Measurements from ENCODE around the gene CAMK1G.

Gene CAMK1G

GRCh38 chr1:209583408-209583807 is at the start of gene CAMK1G:
CAMK1G (plus strand) TSS chr1:209583714; CDS start chr1:209594984, 11,270 bp downstream.
- H3K36me3 ChIP-seq (ENCODE audit: control insufficient read depth, insufficient read depth, low read length): no peaks in the 10 kb centered on the region
- no peaks in the 10 kb centered on the region for H3K9me3 ChIP-seq (ENCODE audit: control insufficient read depth, insufficient read depth, low read length)
- peaks cover 31% of the 10 kb centered on the region for H3K27me3 ChIP-seq (ENCODE audit: control insufficient read depth, insufficient read depth, low read length)
- peak within 1 kb of the TSS; percentile 58 for H3K4me3 ChIP-seq (ENCODE audit: low read depth, low read length)
- peaks cover 18% of the 10 kb centered on the region; the same call in 1 of the 2 replicates for H3K4me1 ChIP-seq (ENCODE audit: control insufficient read depth, insufficient read depth, low read length)
- H3K27ac ChIP-seq (ENCODE audit: low read depth, low read length): peak within 1 kb of the TSS; percentile 43
- no peak within 1 kb of the TSS for H3K9ac ChIP-seq (ENCODE audit: low read depth, low read length)

DNA sequence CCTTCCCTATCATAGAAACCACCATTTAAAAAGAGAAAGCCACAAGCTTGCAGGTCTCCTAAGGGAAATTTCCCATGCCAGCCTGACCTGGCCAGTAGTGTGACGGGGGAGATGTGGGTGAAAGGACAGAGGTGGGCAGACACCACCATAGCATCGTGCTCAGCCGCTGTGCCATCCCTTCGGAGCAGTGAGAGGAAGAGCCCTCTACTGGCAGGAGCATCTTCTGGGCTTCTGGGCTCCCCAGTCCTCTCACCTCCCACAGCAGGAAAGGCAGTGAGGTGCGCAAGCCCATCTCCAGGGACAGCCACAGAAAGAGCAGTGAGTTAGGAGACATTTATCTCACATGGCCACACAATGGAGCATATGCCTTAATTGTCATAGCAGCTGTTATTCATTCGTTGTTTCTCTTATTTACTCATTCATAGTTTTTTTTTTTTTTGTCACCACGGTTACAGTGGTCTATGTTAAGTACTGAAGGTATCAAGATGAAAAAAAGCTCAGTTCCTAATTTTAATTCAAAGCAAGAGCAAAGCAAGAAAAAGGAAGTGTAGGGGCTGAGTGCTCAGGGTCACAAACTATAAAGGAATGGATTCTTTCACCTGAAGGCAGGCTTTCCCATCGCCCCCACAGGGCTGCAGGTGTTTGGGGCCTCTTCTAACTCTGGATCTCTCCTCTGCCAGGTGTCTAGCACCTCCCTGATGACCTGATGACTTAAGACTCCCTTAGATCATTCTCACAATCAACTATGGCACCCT is 48.8 kb upstream of the CAMK1G start:
- Histone ChIP-seq H3K27ac (ENCODE audit: low read depth, low read length) (no peak overlapping the region), H3K4me3 (ENCODE audit: low read depth, low read length) (no peak overlapping the region), H3K4me1 (ENCODE audit: control insufficient read depth, insufficient read depth, low read length) (peaks cover 17% of the 10 kb centered on the region), H3K9me3 (ENCODE audit: control insufficient read depth, insufficient read depth, low read length) (no peaks in the 10 kb centered on the region), H3K27me3 (ENCODE audit: control insufficient read depth, insufficient read depth, low read length) (no peaks in the 10 kb centered on the region; the same call in 1 of the 2 replicates), H3K9ac (ENCODE audit: low read depth, low read length) (no peak overlapping the region), H3K36me3 (ENCODE audit: control insufficient read depth, insufficient read depth, low read length) (no peaks in the 10 kb centered on the region)

GRCh38 chr1:209536843-209537242 is 46.7 kb upstream of the CAMK1G start:
- no peaks in the 10 kb centered on the region; the same call in 1 of the 2 replicates for H3K27me3 ChIP-seq (ENCODE audit: control insufficient read depth, insufficient read depth, low read length)

DNA sequence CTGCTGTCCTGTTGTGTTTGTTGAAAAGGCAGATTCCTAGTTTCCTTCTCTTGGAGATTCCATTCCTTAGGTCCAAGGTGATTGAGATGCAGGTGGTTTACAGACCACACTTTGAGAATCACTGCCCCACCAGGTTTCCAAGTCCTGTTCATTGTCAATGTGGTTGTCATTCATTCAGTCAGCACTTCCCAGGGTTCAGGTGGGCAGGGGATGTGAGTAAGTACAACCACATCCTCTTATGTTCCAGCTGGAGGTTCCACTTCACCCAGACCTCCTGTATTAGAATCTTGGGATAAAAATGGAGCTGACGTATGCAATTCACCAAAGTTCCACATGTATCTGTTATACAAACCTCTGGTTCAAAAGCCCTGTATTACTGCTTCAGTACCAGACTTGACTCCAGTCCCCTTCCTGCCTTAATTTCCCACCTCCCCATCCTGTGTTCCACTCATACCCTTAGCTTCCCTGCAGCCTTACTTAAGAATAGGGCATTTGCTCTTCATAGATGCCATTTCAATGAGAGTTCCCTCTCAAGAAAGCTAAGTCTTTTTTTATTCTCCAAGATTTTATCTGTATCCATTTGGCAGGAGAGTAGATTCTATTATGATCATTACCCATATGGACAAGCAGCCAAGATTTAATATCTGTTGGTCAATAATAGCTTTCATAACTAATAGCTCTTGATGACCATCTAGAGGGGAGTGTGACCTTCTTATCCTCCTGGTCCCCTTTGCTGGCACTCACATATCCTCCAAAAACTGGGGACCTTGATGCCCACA is 46.0 kb upstream of the CAMK1G start:
- Histone ChIP-seq H3K27ac (ENCODE audit: low read depth, low read length) (no peak overlapping the region), H3K4me3 (ENCODE audit: low read depth, low read length) (no peak overlapping the region), H3K36me3 (ENCODE audit: control insufficient read depth, insufficient read depth, low read length) (no peaks in the 10 kb centered on the region), H3K9ac (ENCODE audit: low read depth, low read length) (no peak overlapping the region), H3K27me3 (ENCODE audit: control insufficient read depth, insufficient read depth, low read length) (no peaks in the 10 kb centered on the region; the same call in 1 of the 2 replicates), H3K4me1 (ENCODE audit: control insufficient read depth, insufficient read depth, low read length) (peaks cover 17% of the 10 kb centered on the region), H3K9me3 (ENCODE audit: control insufficient read depth, insufficient read depth, low read length) (no peaks in the 10 kb centered on the region)

More at GRCh38 chr1:209536843-209537242, 46.7 kb upstream of the CAMK1G start:
- no peak overlapping the region for H3K27ac ChIP-seq (ENCODE audit: low read depth, low read length)
- no peak overlapping the region for H3K9ac ChIP-seq (ENCODE audit: low read depth, low read length)
- H3K4me1 ChIP-seq (ENCODE audit: control insufficient read depth, insufficient read depth, low read length): peaks cover 22% of the 10 kb centered on the region
- no peaks in the 10 kb centered on the region for H3K9me3 ChIP-seq (ENCODE audit: control insufficient read depth, insufficient read depth, low read length)
- H3K36me3 ChIP-seq (ENCODE audit: control insufficient read depth, insufficient read depth, low read length): no peaks in the 10 kb centered on the region
- no peak overlapping the region for H3K4me3 ChIP-seq (ENCODE audit: low read depth, low read length)

GRCh38 chr1:209539576-209539975 is 43.9 kb upstream of the CAMK1G start:
- Histone ChIP-seq H3K4me3 (ENCODE audit: low read depth, low read length) (no peak overlapping the region), H3K4me1 (ENCODE audit: control insufficient read depth, insufficient read depth, low read length) (peaks cover 17% of the 10 kb centered on the region), H3K9me3 (ENCODE audit: control insufficient read depth, insufficient read depth, low read length) (no peaks in the 10 kb centered on the region), H3K9ac (ENCODE audit: low read depth, low read length) (no peak overlapping the region), H3K36me3 (ENCODE audit: control insufficient read depth, insufficient read depth, low read length) (no peaks in the 10 kb centered on the region), H3K27ac (ENCODE audit: low read depth, low read length) (no peak overlapping the region), H3K27me3 (ENCODE audit: control insufficient read depth, insufficient read depth, low read length) (no peaks in the 10 kb centered on the region; the same call in 1 of the 2 replicates)

- Histone ChIP-seq H3K4me3 (ENCODE audit: low read depth, low read length) (no peak overlapping the region), H3K9ac (ENCODE audit: low read depth, low read length) (no peak overlapping the region), H3K27ac (ENCODE audit: low read depth, low read length) (no peak overlapping the region), H3K9me3 (ENCODE audit: control insufficient read depth, insufficient read depth, low read length) (no peaks in the 10 kb centered on the region), H3K27me3 (ENCODE audit: control insufficient read depth, insufficient read depth, low read length) (no peaks in the 10 kb centered on the region; the same call in 1 of the 2 replicates), H3K4me1 (ENCODE audit: control insufficient read depth, insufficient read depth, low read length) (0 out of 2 replicates have a peak, but pooled peaks cover 6% of the 10 kb centered on the region), H3K36me3 (ENCODE audit: control insufficient read depth, insufficient read depth, low read length) (no peaks in the 10 kb centered on the region)
These were observed 40.9 kb upstream of the CAMK1G start for GRCh38 chr1:209542585-209542984.

GRCh38 chr1:209544098-209544497 is 39.4 kb upstream of the CAMK1G start:
- Histone ChIP-seq H3K4me3 (ENCODE audit: low read depth, low read length) (no peak overlapping the region), H3K27ac (ENCODE audit: low read depth, low read length) (no peak overlapping the region), H3K9me3 (ENCODE audit: control insufficient read depth, insufficient read depth, low read length) (no peaks in the 10 kb centered on the region), H3K36me3 (ENCODE audit: control insufficient read depth, insufficient read depth, low read length) (no peaks in the 10 kb centered on the region), H3K4me1 (ENCODE audit: control insufficient read depth, insufficient read depth, low read length) (peaks cover 8% of the 10 kb centered on the region; the same call in 1 of the 2 replicates), H3K9ac (ENCODE audit: low read depth, low read length) (no peak overlapping the region), H3K27me3 (ENCODE audit: control insufficient read depth, insufficient read depth, low read length) (peaks cover 10% of the 10 kb centered on the region)

DNA sequence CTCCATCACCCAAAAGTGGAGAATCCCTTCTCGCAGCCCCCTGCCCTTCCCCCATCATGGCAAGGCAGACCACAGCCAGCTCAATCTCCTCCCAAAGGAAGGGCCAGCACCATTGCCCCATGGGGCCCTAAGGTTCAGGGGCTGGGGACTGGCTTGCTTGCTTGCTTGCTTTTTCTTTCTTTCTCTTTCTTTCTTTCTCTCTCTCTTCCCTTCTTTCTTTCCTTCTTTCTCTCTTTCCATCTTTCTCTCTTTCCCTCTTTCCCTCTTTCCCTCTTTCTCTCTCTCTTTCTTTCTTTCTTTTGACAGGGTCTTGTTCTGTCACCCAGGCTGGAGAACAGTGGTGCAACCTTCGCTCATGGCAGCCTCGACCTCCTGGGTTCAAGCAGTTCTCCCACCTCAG is 38.1 kb upstream of the CAMK1G start:
- H3K27ac ChIP-seq (ENCODE audit: low read depth, low read length): no peak overlapping the region
- no peak overlapping the region for H3K9ac ChIP-seq (ENCODE audit: low read depth, low read length)
- no peaks in the 10 kb centered on the region for H3K36me3 ChIP-seq (ENCODE audit: control insufficient read depth, insufficient read depth, low read length)
- peaks cover 12% of the 10 kb centered on the region for H3K4me1 ChIP-seq (ENCODE audit: control insufficient read depth, insufficient read depth, low read length)
- no peak overlapping the region for H3K4me3 ChIP-seq (ENCODE audit: low read depth, low read length)
- peaks cover 14% of the 10 kb centered on the region for H3K27me3 ChIP-seq (ENCODE audit: control insufficient read depth, insufficient read depth, low read length)
- H3K9me3 ChIP-seq (ENCODE audit: control insufficient read depth, insufficient read depth, low read length): no peaks in the 10 kb centered on the region

GRCh38 chr1:209546390-209547085 is 37.0 kb upstream of the CAMK1G start:
- Histone ChIP-seq H3K27ac (ENCODE audit: low read depth, low read length) (no peak overlapping the region), H3K9me3 (ENCODE audit: control insufficient read depth, insufficient read depth, low read length) (no peaks in the 10 kb centered on the region), H3K4me3 (ENCODE audit: low read depth, low read length) (no peak overlapping the region), H3K4me1 (ENCODE audit: control insufficient read depth, insufficient read depth, low read length) (peaks cover 12% of the 10 kb centered on the region), H3K27me3 (ENCODE audit: control insufficient read depth, insufficient read depth, low read length) (peaks cover 22% of the 10 kb centered on the region), H3K9ac (ENCODE audit: low read depth, low read length) (no peak overlapping the region), H3K36me3 (ENCODE audit: control insufficient read depth, insufficient read depth, low read length) (no peaks in the 10 kb centered on the region)

DNA sequence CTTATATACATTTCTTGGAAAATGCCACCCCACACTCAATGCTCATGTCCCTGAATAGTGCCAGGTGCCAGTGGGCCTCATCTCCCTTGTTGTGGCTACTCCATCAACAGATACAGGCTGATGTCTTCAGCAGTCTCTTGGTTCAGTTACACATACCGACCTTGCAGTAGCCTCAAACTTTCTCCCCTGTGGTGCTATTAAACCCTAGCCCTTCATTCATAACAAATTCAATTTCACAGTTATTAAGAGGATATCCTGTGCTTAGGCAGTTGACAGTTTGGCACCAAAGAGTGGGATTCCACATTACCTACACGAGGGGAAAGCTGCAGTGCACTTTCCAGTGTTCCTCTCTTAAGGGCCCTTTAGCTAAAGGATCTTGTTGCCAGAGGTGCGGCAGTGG is 35.9 kb upstream of the CAMK1G start:
- Histone ChIP-seq H3K9me3 (ENCODE audit: control insufficient read depth, insufficient read depth, low read length) (no peaks in the 10 kb centered on the region), H3K9ac (ENCODE audit: low read depth, low read length) (no peak overlapping the region), H3K27me3 (ENCODE audit: control insufficient read depth, insufficient read depth, low read length) (peaks cover 22% of the 10 kb centered on the region), H3K4me3 (ENCODE audit: low read depth, low read length) (no peak overlapping the region), H3K36me3 (ENCODE audit: control insufficient read depth, insufficient read depth, low read length) (no peaks in the 10 kb centered on the region), H3K4me1 (ENCODE audit: control insufficient read depth, insufficient read depth, low read length) (peaks cover 16% of the 10 kb centered on the region), H3K27ac (ENCODE audit: low read depth, low read length) (no peak overlapping the region)

All from HUES48 (cell line).